GM13977 (cell line): Measurements from ENCODE around the gene AFF2.

ENCODE experiments used
- DNase-seq: peaks from one replicate; pipeline ENCODE4 v3.0.0; 2012; ENCODE audit warnings: low spot score
- in situ Hi-C: fragments of 300-500 bp; cut with MboI; formaldehyde crosslinking; loops from one replicate; pipeline ENCODE4 v1.12.0; 2022; ENCODE audit warnings: low sequenced_read_pairs, low pct_unique_long_range_greater_than_20kb, mixed read lengths, inconsistent platforms; ENCODE audit not compliant: unreplicated experiment
- TF ChIP-seq, protein P1 (sequence below): IDR thresholded peaks from 2 replicates; pipeline ENCODE4 v1.5.1; 2012; ENCODE audit warnings: mild to moderate bottlenecking, control low read depth; ENCODE audit not compliant: insufficient read depth; ENCODE audit errors: extremely low read depth, missing control alignments

Gene AFF2

GRCh38 chrX:148691456-148691855 lies 191.0 kb downstream of the AFF2 start:
- DNase-seq = no peak
- in situ Hi-C loops = no loop called here

DNA sequence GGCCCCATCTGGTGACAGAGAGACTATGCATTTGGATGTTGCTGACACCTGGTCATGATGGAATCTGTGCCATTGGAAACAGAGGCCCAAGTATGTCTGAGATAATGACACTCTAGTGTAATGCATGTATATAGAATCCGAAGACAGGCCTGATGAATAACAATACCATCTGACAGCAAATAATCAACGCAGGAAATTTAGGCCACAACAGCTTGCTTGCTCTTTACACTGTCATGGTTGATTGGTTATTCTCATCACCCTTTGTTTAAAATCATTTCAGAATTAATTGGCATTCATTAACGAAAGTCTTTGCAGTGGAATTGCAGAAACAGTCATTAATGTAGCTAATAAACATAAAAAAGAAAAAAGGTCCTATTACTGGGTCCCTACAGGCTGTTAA lies 194.8 kb downstream of the AFF2 start:
- DNase-seq = no peak
- in situ Hi-C loops = no loop called here
- TF ChIP-seq, protein P1, sequence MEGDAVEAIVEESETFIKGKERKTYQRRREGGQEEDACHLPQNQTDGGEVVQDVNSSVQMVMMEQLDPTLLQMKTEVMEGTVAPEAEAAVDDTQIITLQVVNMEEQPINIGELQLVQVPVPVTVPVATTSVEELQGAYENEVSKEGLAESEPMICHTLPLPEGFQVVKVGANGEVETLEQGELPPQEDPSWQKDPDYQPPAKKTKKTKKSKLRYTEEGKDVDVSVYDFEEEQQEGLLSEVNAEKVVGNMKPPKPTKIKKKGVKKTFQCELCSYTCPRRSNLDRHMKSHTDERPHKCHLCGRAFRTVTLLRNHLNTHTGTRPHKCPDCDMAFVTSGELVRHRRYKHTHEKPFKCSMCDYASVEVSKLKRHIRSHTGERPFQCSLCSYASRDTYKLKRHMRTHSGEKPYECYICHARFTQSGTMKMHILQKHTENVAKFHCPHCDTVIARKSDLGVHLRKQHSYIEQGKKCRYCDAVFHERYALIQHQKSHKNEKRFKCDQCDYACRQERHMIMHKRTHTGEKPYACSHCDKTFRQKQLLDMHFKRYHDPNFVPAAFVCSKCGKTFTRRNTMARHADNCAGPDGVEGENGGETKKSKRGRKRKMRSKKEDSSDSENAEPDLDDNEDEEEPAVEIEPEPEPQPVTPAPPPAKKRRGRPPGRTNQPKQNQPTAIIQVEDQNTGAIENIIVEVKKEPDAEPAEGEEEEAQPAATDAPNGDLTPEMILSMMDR = no peak

More at GRCh38 chrX:148691456-148691855, 191.0 kb downstream of the AFF2 start:
- TF ChIP-seq, protein P1 = no peak

GRCh38 chrX:148698221-148698620 lies 197.8 kb downstream of the AFF2 start:
- no peak for DNase-seq
- TF ChIP-seq, protein P1 = no peak
- in situ Hi-C loops = no loop called here

DNA sequence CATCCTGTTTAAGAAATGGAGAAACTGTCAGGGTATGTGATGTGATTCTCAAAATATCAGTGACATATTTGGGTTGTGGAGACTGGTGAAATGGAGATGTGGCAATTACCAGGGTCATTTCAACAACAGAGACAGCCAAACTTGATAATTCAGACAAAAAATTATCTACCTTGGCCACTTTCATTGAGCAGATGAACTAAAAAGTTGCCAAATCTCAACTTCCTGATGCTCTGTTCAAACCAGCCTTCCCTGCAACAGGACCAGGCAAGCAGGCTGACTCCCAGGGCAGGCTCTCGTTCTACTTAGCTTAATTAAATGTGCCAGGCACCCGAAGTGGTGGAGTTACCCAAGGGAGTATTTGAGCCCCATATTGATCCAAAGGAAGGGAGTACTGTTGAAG lies 199.6 kb downstream of the AFF2 start:
- DNase-seq = no peak
- TF ChIP-seq, protein P1 = no peak
- in situ Hi-C loops = no loop called here

DNA sequence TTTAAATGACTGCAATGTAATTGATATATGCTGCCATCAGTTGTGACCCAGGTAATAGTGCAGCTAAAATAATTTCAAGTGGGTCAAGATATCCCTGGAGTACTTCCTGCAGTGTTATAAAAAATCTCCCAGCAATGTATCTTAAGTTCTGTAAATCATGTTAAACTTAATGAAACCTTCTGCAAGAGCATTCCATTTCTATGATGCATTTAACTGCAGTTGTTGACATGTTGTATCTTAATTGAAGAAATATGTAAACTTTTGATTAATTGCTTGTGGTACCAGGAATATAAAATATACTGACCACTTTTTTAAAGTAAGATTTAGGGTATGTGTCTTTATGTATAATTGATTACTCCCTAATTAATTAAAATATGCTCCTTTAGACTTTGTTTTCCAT lies 213.6 kb downstream of the AFF2 start:
- DNase-seq = no peak
- in situ Hi-C loops = no loop called here
- TF ChIP-seq, protein P1 = no peak

DNA sequence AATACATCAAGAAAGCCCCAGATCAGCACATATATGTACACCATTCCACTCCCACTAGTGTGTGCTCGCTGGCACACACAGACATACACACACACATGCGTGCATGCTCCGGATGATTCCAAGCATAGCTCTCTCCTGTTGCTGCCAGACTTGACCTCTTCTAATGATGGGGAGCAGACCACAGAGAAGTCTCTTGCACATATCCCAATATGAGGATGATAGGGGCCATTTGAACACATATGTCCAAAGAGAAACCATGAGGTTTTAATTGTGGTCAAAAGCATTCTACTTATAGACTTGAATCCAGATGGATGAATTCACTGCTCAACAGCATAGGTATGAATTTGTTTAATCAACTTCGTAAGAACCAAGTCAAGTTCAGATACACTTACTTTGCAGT lies 214.9 kb downstream of the AFF2 start:
- no peak for DNase-seq
- in situ Hi-C loops = no loop called here
- TF ChIP-seq, protein P1 = no peak

GRCh38 chrX:148722966-148723365 lies 222.5 kb downstream of the AFF2 start:
- TF ChIP-seq, protein P1 = no peak
- in situ Hi-C loops = no loop called here
- DNase-seq = no peak
